Measurements from ENCODE around the gene ACOT8. TPM values are rescaled to one million over a fixed set of nuclear protein-coding genes. Genes with fewer than 3 reads are reported as not detected.

The ACOT8 gene
- total RNA-seq, 2 experiments from 2014 or later = 18.5 to 21.2 TPM

- ATAC-seq (no peak), DNase-seq (no peak)
- Mint-ChIP-seq H3K27ac (no peak overlapping the region), H3K36me3 (ENCODE audit: low read depth) (peaks cover 10% of the 10 kb centered on the region), H3K4me3 (no peak overlapping the region), H3K4me1 (ENCODE audit: low read depth) (peaks cover 25% of the 10 kb centered on the region), H3K9me3 (no peaks in the 10 kb centered on the region), H3K27me3 (no peaks in the 10 kb centered on the region)
- intact Hi-C loops (cut with micrococcal nuclease) = no loop called here
- ChIA-PET CTCF (no interaction called here), POLR2A (interaction anchor here (0.7 to 7.8 kb wide), 2 partner anchors 10 to 41 kb away, joined by 3 to 59 read pairs; partner anchors contain the start of gene PCIF1)
- no peak for TF ChIP-seq CTCF (IDR thresholded peaks at IDR 0.05)
Observed at GRCh38 chr20:45894797-45895196, 37.6 kb upstream of the ACOT8 start.

- ChIA-PET CTCF (interaction anchor here (1.6 kb wide), 1 partner anchor 76 kb away, joined by 7 read pairs; no protein-coding TSS in a partner anchor), POLR2A (interaction anchor here (0.7 to 7.8 kb wide), 4 partner anchors 9 to 77 kb away, joined by 3 to 59 read pairs (median 18); partner anchors contain the start of genes PCIF1, ZNF335 and ZSWIM1)
- Mint-ChIP-seq H3K4me1 (ENCODE audit: low read depth) (peaks cover 29% of the 10 kb centered on the region), H3K4me3 (no peak overlapping the region), H3K9me3 (no peaks in the 10 kb centered on the region), H3K27me3 (no peaks in the 10 kb centered on the region), H3K27ac (no peak overlapping the region), H3K36me3 (ENCODE audit: low read depth) (peaks cover 11% of the 10 kb centered on the region)
- DNase-seq (no peak), ATAC-seq (no peak)
- intact Hi-C loops (cut with micrococcal nuclease) = no loop called here
- TF ChIP-seq CTCF (IDR thresholded peaks at IDR 0.05) = no peak
Observed at GRCh38 chr20:45893831-45894230, 36.6 kb upstream of the ACOT8 start.

GRCh38 chr20:45892828-45893500 lies 35.8 kb upstream of the ACOT8 start:
- peak; percentile 32 for ATAC-seq
- DNase-seq = peak; percentile 54
- ChIA-PET CTCF (interaction anchor here (1.0 to 1.6 kb wide), 6 partner anchors 8 to 94 kb away, joined by 3 to 9 read pairs (median 3); no protein-coding TSS in a partner anchor), POLR2A (interaction anchor here (0.8 to 7.8 kb wide), 9 partner anchors 9 to 80 kb away, joined by 3 to 59 read pairs (median 5); partner anchors contain the start of genes PCIF1, UBE2C, ZNF335 and ZSWIM1)
- H3K27ac Mint-ChIP-seq = peak overlapping the region; percentile 61
- intact Hi-C loops (cut with micrococcal nuclease) = no loop called here
- H3K9me3 Mint-ChIP-seq = no peaks in the 10 kb centered on the region
- H3K36me3 Mint-ChIP-seq (ENCODE audit: low read depth) = peaks cover 16% of the 10 kb centered on the region
- H3K4me1 Mint-ChIP-seq (ENCODE audit: low read depth) = peaks cover 29% of the 10 kb centered on the region
- peak overlapping the region; percentile 88 for H3K4me3 Mint-ChIP-seq
- no peak for TF ChIP-seq CTCF (IDR thresholded peaks at IDR 0.05)
- no peaks in the 10 kb centered on the region for H3K27me3 Mint-ChIP-seq

- no peaks in the 10 kb centered on the region for H3K27me3 Mint-ChIP-seq
- peak overlapping the region; percentile 88 for H3K4me3 Mint-ChIP-seq
- peaks cover 16% of the 10 kb centered on the region for H3K36me3 Mint-ChIP-seq (ENCODE audit: low read depth)
- CTCF ChIA-PET = interaction anchor here (1.0 to 1.6 kb wide), 7 partner anchors 8 to 93 kb away, joined by 3 to 9 read pairs (median 3); no protein-coding TSS in a partner anchor
- H3K4me1 Mint-ChIP-seq (ENCODE audit: low read depth) = peaks cover 29% of the 10 kb centered on the region
- intact Hi-C loops (cut with micrococcal nuclease) = no loop called here
- DNase-seq (no peak), ATAC-seq (no peak)
- TF ChIP-seq CTCF (IDR thresholded peaks at IDR 0.05) = no peak
- H3K9me3 Mint-ChIP-seq = no peaks in the 10 kb centered on the region
- POLR2A ChIA-PET = interaction anchor here (0.8 to 7.8 kb wide), 13 partner anchors 8 to 79 kb away, joined by 3 to 59 read pairs (median 8); partner anchors contain the start of genes ACOT8, PCIF1, UBE2C and ZNF335
- H3K27ac Mint-ChIP-seq = peak overlapping the region; percentile 48
Observed at GRCh38 chr20:45892049-45892825, 35.0 kb upstream of the ACOT8 start.

Data from activated CD8-positive, alpha-beta T cell treated with anti-CD3 and anti-CD28 coated beads for 36 hours (primary cell).